ENCODE measurements around the gene MVB12B. TPM values are rescaled to one million over a fixed set of nuclear protein-coding genes. Genes with fewer than 3 reads are reported as not detected.

The MVB12B gene
- total RNA-seq, 4 donors from 2014 or later: 6.1 to 18.0 (median 13.2) TPM

- H3K4me3 ChIP-seq: no peak overlapping the region
- intact Hi-C loops (cut with DNase I; ENCODE audit: low total_unique reads): no loop called here
- H3K9me3 ChIP-seq: no peaks in the 10 kb centered on the region
- H3K36me3 ChIP-seq: no peaks in the 10 kb centered on the region
- H3K4me1 ChIP-seq: peaks cover 4% of the 10 kb centered on the region in 2 donors
- TF ChIP-seq POLR2A (IDR thresholded peaks at IDR 0.05): no peak
- TF ChIP-seq, protein P1, sequence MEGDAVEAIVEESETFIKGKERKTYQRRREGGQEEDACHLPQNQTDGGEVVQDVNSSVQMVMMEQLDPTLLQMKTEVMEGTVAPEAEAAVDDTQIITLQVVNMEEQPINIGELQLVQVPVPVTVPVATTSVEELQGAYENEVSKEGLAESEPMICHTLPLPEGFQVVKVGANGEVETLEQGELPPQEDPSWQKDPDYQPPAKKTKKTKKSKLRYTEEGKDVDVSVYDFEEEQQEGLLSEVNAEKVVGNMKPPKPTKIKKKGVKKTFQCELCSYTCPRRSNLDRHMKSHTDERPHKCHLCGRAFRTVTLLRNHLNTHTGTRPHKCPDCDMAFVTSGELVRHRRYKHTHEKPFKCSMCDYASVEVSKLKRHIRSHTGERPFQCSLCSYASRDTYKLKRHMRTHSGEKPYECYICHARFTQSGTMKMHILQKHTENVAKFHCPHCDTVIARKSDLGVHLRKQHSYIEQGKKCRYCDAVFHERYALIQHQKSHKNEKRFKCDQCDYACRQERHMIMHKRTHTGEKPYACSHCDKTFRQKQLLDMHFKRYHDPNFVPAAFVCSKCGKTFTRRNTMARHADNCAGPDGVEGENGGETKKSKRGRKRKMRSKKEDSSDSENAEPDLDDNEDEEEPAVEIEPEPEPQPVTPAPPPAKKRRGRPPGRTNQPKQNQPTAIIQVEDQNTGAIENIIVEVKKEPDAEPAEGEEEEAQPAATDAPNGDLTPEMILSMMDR (IDR thresholded peaks at IDR 0.05 in 4 of 5, conservative IDR thresholded peaks at IDR 0.05 in 1 of 5): no peak
- H3K27me3 ChIP-seq: no peaks in the 10 kb centered on the region
- in situ Hi-C loops (cut with MboI; ENCODE audit: low sequenced_read_pairs in 4 of 4): loop anchor here in 1 of 4 donors (5.0 kb wide), 1 partner anchor 83 kb away; no protein-coding TSS in a partner anchor
- H3K27ac ChIP-seq: peak overlapping the region in 1 of 4 donors; percentile 10
- DNase-seq (no peak), ATAC-seq (no peak)
Observed at GRCh38 chr9:126400571-126400970, 73.9 kb downstream of the MVB12B start.

- intact Hi-C loops (cut with DNase I; ENCODE audit: low total_unique reads) (no loop called here), in situ Hi-C loops (cut with MboI; ENCODE audit: low sequenced_read_pairs in 4 of 4) (loop anchor here in 1 of 4 donors (5.0 kb wide), 1 partner anchor 84 kb away; no protein-coding TSS in a partner anchor)
- no peaks in the 10 kb centered on the region for H3K36me3 ChIP-seq
- no peaks in the 10 kb centered on the region for H3K4me1 ChIP-seq
- DNase-seq (no peak), ATAC-seq (no peak)
- H3K4me3 ChIP-seq: no peak overlapping the region
- no peaks in the 10 kb centered on the region for H3K27me3 ChIP-seq
- no peak for TF ChIP-seq POLR2A (IDR thresholded peaks at IDR 0.05)
- TF ChIP-seq, protein P1 (IDR thresholded peaks at IDR 0.05 in 4 of 5, conservative IDR thresholded peaks at IDR 0.05 in 1 of 5): no peak
- no peak overlapping the region for H3K27ac ChIP-seq
- H3K9me3 ChIP-seq: no peaks in the 10 kb centered on the region
Observed at GRCh38 chr9:126401107-126401506, 74.5 kb downstream of the MVB12B start.

DNA sequence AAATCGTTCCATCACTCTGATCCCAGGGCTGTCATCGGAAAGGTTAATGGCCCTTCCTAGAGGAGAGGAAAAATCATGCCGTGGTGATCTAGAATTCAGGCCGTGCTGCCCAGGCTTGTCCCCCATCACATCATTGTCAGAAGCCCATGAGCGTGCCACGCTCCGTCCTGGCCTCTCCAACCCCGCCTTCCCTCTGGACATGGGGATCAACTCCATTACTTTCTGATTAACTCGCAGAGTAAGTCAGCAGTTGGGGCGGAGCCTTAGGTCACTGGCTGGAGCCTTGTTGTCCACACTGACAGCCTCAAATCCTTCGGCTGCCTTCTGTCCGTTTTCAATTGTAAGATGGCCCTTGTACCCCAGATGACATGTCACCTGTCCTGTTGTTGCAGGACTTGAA, 75.0 kb downstream of the MVB12B start:
- TF ChIP-seq, protein P1 (IDR thresholded peaks at IDR 0.05 in 4 of 5, conservative IDR thresholded peaks at IDR 0.05 in 1 of 5): no peak
- Histone ChIP-seq H3K9me3 (no peaks in the 10 kb centered on the region), H3K36me3 (no peaks in the 10 kb centered on the region), H3K27ac (no peak overlapping the region), H3K4me1 (no peaks in the 10 kb centered on the region), H3K27me3 (no peaks in the 10 kb centered on the region), H3K4me3 (no peak overlapping the region)
- DNase-seq (no peak), ATAC-seq (no peak)
- intact Hi-C loops (cut with DNase I; ENCODE audit: low total_unique reads): no loop called here
- in situ Hi-C loops (cut with MboI; ENCODE audit: low sequenced_read_pairs in 4 of 4): loop anchor here in 1 of 4 donors (5.0 kb wide), 1 partner anchor 84 kb away; no protein-coding TSS in a partner anchor

GRCh38 chr9:126403397-126403796, 76.8 kb downstream of the MVB12B start:
- peaks cover 0 to 6% of the 10 kb centered on the region in 2 donors for H3K36me3 ChIP-seq
- in situ Hi-C loops (cut with MboI; ENCODE audit: low sequenced_read_pairs in 4 of 4): loop anchor here in 1 of 4 donors (5.0 kb wide), 1 partner anchor 86 kb away; no protein-coding TSS in a partner anchor
- H3K27ac ChIP-seq: no peak overlapping the region
- no peak for TF ChIP-seq POLR2A (IDR thresholded peaks at IDR 0.05)
- TF ChIP-seq, protein P1 (IDR thresholded peaks at IDR 0.05 in 4 of 5, conservative IDR thresholded peaks at IDR 0.05 in 1 of 5): no peak
- H3K27me3 ChIP-seq: no peaks in the 10 kb centered on the region
- intact Hi-C loops (cut with DNase I; ENCODE audit: low total_unique reads): no loop called here
- no peaks in the 10 kb centered on the region for H3K9me3 ChIP-seq
- H3K4me3 ChIP-seq: no peak overlapping the region
- H3K4me1 ChIP-seq: no peaks in the 10 kb centered on the region
- DNase-seq (no peak), ATAC-seq (no peak)

DNA sequence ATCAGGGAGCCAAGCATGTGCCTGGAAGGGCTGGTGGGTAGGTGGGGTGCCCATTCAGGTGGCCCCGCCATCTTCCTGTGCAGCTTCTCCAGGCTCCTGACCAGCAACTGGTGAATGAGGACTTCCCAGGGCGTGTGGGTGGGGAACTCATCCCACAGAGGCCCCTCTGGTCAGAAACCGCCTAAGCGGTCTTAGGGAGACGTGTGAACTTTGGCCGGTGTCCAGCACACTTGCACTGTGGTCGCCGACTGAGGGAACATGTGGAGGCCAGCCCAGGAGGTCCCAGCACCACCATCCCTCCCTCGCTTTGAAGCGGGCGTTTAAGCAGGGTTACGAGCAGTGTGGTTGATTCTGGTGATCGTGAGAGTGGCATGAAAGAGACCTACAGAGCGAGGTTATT, 77.8 kb downstream of the MVB12B start:
- H3K9me3 ChIP-seq: no peaks in the 10 kb centered on the region
- no peaks in the 10 kb centered on the region for H3K27me3 ChIP-seq
- H3K4me3 ChIP-seq: no peak overlapping the region
- peaks cover 0 to 6% of the 10 kb centered on the region in 2 donors for H3K36me3 ChIP-seq
- in situ Hi-C loops (cut with MboI; ENCODE audit: low sequenced_read_pairs in 4 of 4): loop anchor here in 1 of 4 donors (5.0 kb wide), 1 partner anchor 87 kb away; no protein-coding TSS in a partner anchor
- no peak overlapping the region for H3K27ac ChIP-seq
- DNase-seq (no peak), ATAC-seq (no peak)
- TF ChIP-seq, protein P1 (IDR thresholded peaks at IDR 0.05 in 4 of 5, conservative IDR thresholded peaks at IDR 0.05 in 1 of 5): no peak
- TF ChIP-seq POLR2A (IDR thresholded peaks at IDR 0.05): no peak
- intact Hi-C loops (cut with DNase I; ENCODE audit: low total_unique reads): no loop called here
- no peaks in the 10 kb centered on the region for H3K4me1 ChIP-seq
